KOPT-K1 (cell line): ENCODE data around the gene TEX53.

ENCODE experiments used
- H3K27ac ChIP-seq: fragments of 200-600 bp; sonication (generic); 2 replicates; pipeline ENCODE4 v1.5.1; 2016; ENCODE audit warnings: antibody characterized with exemption, mild to moderate bottlenecking, low read depth, low read length; ENCODE audit not compliant: poor library complexity, severe bottlenecking
- H3K36me3 ChIP-seq: fragments of 200-600 bp; sonication (generic); 2 replicates; pipeline ENCODE4 v1.5.1; 2017; ENCODE audit warnings: antibody characterized with exemption, mild to moderate bottlenecking, low read length, moderate library complexity; ENCODE audit not compliant: insufficient read depth
- H3K9me3 ChIP-seq: fragments of 200-600 bp; sonication (generic); 2 replicates; pipeline ENCODE4 v1.5.1; 2017; ENCODE audit warnings: antibody characterized with exemption, low read length, mild to moderate bottlenecking; ENCODE audit not compliant: insufficient read depth, poor library complexity, severe bottlenecking

The TEX53 gene

DNA sequence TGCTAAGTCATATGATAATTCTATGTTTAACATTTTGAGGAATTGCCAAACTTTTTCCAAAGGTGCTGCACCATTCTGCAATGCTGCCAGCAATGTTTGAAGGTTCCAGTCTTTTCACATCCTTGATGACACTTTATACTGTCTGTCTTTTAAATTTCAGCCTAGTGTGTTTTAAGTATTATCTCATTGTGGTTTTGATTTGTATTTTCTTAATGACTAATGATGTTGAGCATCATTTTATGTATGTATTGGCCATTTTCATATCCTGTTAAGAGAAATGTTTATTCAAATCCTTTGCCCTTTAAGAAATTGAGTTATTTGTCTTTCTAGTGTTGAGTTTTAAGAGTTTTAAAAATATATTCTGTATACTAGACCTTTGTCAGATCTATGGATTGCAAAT is 29.4 kb upstream of the TEX53 start:
- H3K36me3 ChIP-seq, result no peaks in the 10 kb centered on the region
- no peak overlapping the region for H3K27ac ChIP-seq
- no peaks in the 10 kb centered on the region for H3K9me3 ChIP-seq

DNA sequence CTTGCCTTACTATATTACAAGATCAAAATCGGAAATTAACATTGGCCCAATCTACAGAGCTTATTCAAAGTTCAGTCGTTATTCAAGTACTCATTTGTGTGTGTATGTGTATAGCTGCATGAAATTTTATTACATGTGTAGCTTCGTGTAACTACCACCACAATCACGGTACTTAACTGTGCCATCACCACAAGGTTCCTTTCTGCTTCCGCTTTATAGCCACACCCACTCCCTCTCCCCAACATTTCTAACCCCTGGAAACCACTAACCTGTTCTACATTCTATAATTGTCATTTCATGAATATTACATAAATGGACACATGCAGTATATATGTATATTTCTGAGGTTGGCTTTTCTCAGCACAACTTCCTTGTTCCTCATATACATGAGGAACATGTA is 28.3 kb upstream of the TEX53 start:
- H3K36me3 ChIP-seq, result no peaks in the 10 kb centered on the region
- H3K9me3 ChIP-seq, result no peaks in the 10 kb centered on the region
- no peak overlapping the region for H3K27ac ChIP-seq

DNA sequence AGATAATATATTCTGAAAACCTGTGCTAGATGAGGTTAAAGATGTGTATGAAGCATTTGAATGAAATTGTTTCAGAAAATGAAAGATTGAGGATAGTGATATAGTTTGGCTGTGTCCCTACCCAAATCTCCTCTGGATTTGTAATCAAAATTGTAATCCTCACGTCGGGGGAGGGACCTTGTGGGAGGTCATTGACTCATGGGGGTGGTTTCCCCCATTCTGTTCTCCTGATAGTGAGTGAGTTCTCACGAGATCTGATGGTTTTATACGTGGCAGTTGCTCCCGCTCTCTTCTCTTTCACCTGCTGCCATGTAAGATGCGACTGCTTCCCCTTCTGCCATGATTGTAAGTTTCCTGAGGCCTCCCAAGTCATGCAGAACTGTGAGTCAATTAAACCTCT is 26.4 kb upstream of the TEX53 start:
- Histone ChIP-seq H3K9me3 (no peaks in the 10 kb centered on the region), H3K27ac (no peak overlapping the region), H3K36me3 (no peaks in the 10 kb centered on the region)

DNA sequence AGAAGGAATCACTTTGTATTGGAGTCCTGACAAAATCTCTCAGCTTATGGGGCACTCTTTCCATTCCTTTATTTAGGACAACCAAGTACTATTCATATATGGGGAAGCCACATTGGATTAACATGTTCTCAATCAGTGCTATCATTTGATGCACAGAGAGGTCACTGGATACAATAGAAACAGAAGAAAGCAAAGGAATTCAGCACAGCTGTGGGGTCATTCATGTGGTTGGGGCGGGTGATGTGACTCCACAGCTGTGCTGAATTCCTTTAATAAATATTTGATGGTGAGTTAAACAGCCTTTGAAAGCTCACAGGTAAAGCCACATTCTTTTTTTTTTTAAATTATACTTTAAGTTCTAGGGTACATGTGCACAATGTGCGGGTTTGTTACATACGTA is 25.2 kb upstream of the TEX53 start:
- Histone ChIP-seq H3K36me3 (no peaks in the 10 kb centered on the region), H3K27ac (no peak overlapping the region), H3K9me3 (no peaks in the 10 kb centered on the region)

DNA sequence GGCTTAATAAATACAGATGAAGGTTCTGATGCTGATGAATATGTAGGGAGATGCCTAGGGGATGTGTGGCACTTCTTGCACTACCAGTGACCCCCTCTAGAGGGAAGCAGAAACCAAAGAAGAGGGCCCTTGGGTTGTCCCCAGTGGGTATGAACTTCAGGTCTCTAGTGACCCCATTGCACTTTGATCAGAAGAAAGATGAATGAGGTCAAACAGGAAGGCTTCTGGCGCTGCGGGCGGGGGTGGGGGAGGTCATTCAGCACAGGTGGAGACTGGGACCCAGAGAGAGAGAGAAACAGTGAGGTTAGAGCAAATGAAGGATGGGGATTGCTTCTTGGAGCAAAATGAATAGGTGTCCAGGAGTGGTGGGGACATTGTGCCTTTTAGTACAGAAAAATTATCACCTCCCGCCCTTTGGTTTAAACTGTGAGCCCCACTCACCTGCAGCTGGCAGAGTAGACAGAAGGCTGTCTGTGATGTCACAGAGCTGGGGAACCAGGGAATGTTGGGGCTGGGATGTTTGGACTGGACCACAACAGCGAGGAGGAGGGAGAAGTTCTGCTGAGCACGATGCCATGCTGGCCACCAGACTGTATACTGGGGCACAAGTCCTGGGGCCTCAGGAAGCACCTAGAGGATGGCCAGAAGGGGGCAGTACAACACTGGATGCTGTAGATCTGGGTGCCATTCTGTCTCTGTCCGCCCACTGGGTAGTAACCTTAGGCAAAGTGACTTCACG is 24.2 kb upstream of the TEX53 start, which contains the start of gene TEX48:
TEX48 (minus strand) TSS at position 599 of the 739 bp plus-strand sequence. CDS start 10,469 bp downstream, outside the sequence.
- no peak within 1 kb of the TSS for H3K27ac ChIP-seq
- H3K36me3 ChIP-seq, result no peaks in the 10 kb centered on the region
- no peaks in the 10 kb centered on the region for H3K9me3 ChIP-seq

DNA sequence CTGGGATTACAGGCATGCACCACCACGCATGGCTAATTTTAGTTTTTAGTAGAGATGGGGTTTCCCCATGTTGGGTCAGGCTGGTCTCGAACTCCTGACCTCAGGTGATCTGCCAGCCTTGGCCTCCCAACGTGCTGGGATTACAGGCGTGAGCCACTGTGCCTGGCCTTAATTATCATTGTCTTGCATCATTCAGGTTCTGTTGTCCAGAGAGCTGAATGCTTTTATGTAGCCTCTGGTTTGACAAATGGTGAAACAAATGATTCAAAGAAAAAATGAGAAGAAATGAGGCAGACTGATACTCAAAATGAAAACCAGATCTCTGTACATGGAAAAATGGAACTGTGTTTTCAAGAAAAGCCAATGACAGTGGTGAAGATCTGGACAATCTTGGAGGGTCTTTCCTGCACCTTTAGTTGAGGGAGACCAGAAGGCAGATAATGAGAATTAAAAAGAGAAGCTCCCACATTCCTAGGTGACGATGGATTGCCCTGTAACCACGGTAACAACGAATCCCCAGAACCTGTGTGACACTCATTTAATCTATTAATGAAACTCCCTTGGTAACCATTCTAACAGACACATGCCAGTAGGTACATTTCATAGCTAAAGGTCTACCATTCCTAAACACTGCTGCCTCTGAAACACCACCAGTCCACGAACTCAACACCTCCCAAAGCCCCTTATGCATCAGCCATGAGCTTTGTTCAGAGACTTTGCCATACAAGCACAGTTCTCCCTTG is 22.8 kb upstream of the TEX53 start:
- no peaks in the 10 kb centered on the region for H3K36me3 ChIP-seq
- H3K27ac ChIP-seq, result no peak overlapping the region
- H3K9me3 ChIP-seq, result no peaks in the 10 kb centered on the region

DNA sequence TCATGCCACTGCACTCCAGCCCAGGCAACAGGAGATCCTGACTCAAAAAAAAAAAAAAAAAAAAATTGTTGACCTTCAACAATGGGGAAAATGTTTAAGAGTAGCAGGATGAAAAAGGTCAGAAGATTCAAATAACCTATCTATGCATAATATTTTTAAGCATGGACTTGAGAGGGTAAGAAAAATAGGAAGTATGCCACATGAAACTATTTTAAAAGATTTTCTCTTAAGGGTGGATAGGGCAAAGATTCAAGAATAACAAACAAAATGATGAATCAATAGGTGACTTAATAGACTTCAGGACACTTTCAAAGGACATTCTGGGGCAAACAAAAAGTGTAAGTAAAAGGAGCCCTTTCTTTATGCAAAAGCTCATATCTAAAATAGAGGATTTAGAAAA is 21.2 kb upstream of the TEX53 start:
- Histone ChIP-seq H3K9me3 (no peaks in the 10 kb centered on the region), H3K36me3 (no peaks in the 10 kb centered on the region), H3K27ac (no peak overlapping the region)

DNA sequence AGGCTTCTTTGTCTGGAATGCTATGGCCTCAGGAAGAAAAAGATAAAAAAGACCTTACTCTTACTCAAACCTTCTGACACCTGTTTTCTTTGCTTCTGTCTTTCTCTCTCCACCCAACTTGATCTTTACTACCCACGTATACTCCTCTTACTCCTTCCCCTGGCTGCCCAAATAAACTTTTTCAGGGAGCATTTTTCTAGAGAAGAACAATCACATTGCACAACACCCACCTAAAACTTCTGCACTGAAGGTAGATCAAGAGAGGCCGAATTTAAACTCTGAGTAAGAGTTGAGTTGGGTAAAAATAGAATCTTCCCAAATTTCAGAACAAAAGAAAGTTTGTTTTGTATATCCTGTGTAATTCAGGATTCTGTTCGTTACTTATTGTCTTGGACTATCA is 20.5 kb upstream of the TEX53 start:
- no peaks in the 10 kb centered on the region for H3K9me3 ChIP-seq
- no peaks in the 10 kb centered on the region for H3K36me3 ChIP-seq
- no peak overlapping the region for H3K27ac ChIP-seq

DNA sequence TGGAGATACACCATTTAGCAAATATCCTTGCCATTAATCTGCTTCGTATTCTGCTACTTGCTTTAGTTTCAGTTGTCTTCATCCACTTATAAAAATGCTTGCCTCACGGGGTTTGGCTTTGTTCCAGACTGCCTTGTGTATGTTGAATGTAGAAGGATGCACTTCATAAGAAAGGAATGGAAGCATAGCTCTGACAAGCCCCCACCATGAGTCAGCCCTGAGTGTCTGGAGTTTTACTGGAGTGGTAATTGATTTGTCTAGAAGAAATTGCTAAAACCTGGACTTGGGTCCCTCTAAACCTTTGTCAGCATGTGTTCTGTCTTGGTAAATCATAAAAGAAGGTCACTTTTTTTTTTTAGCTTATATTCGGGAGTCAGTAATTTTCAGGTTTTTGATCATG is 19.8 kb upstream of the TEX53 start:
- Histone ChIP-seq H3K36me3 (no peaks in the 10 kb centered on the region), H3K9me3 (no peaks in the 10 kb centered on the region), H3K27ac (no peak overlapping the region)

DNA sequence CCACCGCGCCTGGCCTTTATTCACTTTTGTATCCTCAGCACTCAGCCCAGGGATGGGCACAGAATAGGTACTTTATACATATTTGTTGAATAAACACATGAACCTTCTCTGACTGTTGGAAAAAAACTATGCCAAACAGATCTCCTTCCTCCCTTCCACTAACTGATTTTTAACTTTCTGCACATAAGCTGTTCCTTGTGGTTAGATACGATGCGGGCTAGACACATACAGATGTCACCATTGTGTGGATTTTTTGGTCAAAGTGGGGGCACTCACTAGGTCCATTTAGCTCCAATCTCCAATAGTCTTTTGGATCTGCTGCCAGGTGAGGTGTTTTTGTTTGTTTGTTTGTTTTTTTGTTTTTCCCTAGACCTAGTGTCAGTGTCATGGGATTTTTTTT is 19.3 kb upstream of the TEX53 start:
- H3K27ac ChIP-seq, result no peak overlapping the region
- no peaks in the 10 kb centered on the region for H3K36me3 ChIP-seq
- no peaks in the 10 kb centered on the region for H3K9me3 ChIP-seq

DNA sequence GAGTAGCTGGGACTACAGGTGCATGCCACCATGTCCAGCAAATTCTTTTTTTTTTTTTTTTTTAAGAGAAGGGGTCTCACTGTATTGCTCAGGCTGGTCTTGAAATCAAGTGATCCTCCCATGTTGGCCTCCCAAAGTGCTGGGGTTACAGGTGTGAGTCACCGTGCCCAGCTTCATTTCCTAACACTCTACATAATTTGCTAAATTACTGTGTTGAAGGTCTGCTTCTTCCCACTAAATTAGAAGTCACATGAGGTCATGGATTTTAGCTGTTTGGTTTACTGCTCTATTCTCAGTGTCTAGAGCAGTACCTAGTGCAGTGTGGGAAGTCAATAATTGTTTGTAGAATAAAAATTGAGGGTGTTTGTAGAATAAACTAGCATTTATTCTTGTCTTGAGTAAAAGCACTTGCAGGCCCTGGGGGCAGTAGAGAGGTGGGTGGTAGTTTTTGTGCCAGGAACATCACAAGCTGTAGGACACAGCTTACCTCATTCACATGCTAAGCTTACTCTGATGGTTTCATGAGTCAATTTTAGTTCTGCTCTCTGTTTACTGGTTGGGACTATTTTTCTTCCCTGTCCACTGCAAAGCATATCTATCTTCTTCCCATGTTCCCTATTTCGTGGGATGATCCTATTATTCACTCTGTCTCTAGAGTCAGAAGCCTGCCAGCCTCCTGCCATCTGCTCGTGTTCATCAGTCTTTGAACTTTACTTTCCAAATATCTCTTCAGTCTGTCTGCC is 17.4 kb upstream of the TEX53 start:
- no peak overlapping the region for H3K27ac ChIP-seq
- no peaks in the 10 kb centered on the region for H3K36me3 ChIP-seq
- H3K9me3 ChIP-seq, result no peaks in the 10 kb centered on the region

DNA sequence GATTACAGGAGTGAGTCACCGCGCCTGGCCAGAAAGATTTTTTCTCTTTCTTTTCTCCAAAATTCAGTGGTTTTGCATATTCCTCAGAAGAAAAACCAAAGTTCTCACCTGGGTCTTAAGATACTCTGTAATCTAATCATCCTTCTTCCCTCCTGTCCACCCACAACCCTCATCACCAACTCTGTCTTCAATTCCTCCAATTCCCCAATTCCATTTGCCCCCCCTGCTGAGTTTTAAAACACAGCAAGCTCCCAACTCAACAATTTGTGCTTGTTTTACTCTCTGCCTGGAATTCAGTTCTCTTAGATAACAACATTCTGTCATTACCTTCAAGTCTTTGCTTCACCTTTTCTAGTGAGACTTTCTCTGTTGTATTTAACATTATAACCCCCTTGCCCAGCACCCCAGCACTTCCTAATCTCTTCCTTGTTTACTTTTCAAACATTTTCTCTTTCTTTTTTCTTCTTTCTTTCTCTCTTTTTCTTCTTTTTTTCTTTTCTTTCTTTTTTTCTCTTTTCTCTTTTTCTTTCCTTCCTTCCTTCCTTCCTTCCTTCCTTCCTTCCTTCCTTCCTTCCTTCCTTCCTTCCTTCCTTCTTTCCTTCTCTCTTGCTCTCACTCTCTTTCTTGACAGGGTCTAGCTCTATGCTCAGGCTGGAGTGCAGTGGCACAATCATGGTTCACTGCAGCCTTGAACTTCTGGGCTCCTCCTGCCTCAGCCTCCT is 16.6 kb upstream of the TEX53 start:
- Histone ChIP-seq H3K9me3 (no peaks in the 10 kb centered on the region), H3K36me3 (no peaks in the 10 kb centered on the region), H3K27ac (no peak overlapping the region)

DNA sequence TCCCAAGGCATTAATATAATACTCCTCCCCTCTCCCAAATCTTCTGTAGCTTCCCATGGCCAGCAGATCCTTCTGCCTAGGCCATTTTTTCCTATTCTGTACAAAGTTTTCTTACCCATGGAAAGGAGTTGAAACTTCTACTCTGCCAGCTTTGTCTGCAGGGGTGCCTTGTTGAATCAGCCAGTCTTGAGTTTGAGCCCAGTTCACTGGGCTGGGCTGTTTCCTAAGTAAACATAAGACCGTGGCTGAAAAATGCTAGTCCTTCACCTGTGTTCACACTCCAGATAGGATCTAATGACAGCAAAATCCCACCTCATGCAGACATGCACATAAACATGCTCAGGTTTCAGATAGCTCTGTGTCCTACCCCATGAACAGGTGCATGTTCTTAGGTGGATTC is 14.0 kb upstream of the TEX53 start:
- H3K27ac ChIP-seq, result no peak overlapping the region
- no peaks in the 10 kb centered on the region for H3K36me3 ChIP-seq
- H3K9me3 ChIP-seq, result no peaks in the 10 kb centered on the region

DNA sequence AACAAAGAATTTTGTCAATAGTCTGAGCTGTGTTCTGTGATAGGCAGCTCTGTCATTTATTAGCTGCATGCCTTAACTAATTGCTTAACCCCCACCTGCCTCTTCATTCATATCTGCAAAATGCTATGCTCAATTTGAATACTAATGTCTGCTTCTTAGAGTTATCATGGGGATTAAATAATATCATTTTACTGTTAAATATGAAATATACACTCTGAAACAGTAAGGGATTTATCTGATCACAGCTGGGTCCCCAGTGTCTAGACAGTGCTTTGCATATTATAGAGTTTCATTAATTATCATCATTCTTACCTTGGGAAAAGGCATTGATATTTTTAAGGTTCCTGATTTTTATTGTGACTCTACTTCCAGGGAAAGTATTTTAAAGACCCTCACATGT is 12.4 kb upstream of the TEX53 start:
- Histone ChIP-seq H3K36me3 (no peaks in the 10 kb centered on the region), H3K9me3 (no peaks in the 10 kb centered on the region), H3K27ac (no peak overlapping the region)

DNA sequence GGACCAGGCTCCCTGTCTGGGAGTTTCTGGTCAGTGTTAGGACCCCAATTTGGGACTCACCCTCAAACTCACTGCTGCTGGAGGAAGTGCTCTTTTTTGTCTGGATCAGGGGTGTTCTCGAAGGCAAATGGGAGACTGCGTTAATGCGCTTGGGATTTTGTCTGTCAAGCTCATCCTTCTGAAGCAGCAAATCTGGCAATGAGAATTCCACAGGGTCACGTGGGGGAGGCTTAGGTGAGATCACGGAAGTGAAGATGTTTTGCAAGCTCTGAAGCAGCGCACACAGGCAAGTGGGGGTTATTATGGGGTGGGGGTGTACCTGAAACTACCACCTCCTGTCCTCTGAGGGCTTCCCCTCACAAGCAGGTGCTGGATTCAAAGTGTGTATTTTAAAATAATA is 10.5 kb upstream of the TEX53 start:
- Histone ChIP-seq H3K9me3 (no peaks in the 10 kb centered on the region), H3K36me3 (no peaks in the 10 kb centered on the region), H3K27ac (no peak overlapping the region)
